HepG2 (cell line): ENCODE data around the gene PTPN18. TPM values are rescaled to one million over a fixed set of nuclear protein-coding genes. Genes with fewer than 3 reads are reported as not detected.

ENCODE experiments used
- ATAC-seq: fragments of 200-7000 bp; cut with Tn5 transposase; 3 replicates; pipeline ENCODE4 v1.9.1; 2020; ENCODE audit warnings: mild to moderate bottlenecking, moderate library complexity
- Bru-seq: library from RNA; stranded (reverse); fragments of 400-500 nt; gene quantifications from one replicate; lab custom pipeline; 2021; lab: Mats Ljungman, UMichigan
- BruChase-seq, 2 experiments: library from RNA; stranded (reverse); fragments of 400-500 nt; gene quantifications; one replicate each; lab custom pipeline; 2021; lab: Mats Ljungman, UMichigan
- BruUV-seq: library from RNA; stranded (reverse); fragments of 400-500 nt; replicated peaks from 2 replicates; lab custom pipeline; 2021; lab: Mats Ljungman, UMichigan
- CTCF ChIA-PET: fragments of 300-600 bp; formaldehyde crosslinking; extraction: SDS; loops from one replicate; lab custom pipeline; 2021; ENCODE audit warnings: low total read pairs, inconsistent platforms, low intra/inter-chr PET ratio; lab: Yijun Ruan, JAX
- POLR2A ChIA-PET: fragments of 350-600 bp; sonication (Branson Sonifier 250); formaldehyde crosslinking; loops from one replicate; lab custom pipeline; 2020; ENCODE audit warnings: antibody characterized with exemption, inconsistent platforms; lab: Yijun Ruan, JAX
- DNase-seq: peaks from one replicate; pipeline ENCODE4 v3.0.0-alpha.2; 2015; ENCODE audit warnings: low spot score
- FAIRE-seq: peaks from 3 replicates; lab custom pipeline; 2011; peaks lifted over from hg19 to GRCh38; lab: Jason Lieb, UNC
- H2AFZ ChIP-seq: one replicate; pipeline ENCODE4 v1.6.1; 2011; ENCODE audit warnings: low read length, inconsistent platforms
- H3K27ac ChIP-seq: fragments of 300-600 bp; 3 replicates; pipeline ENCODE4 v1.8.0; 2011; ENCODE audit warnings: mixed run types, mild to moderate bottlenecking, mixed read lengths, low read length, inconsistent platforms; ENCODE audit not compliant: insufficient read depth; ENCODE audit errors: extremely low read length
- H3K27me3 ChIP-seq, 2 experiments: fragments of 200-600 bp in 1 of 2; 2 replicates in 1 of 2; 3 replicates in 1 of 2; pipeline versions ENCODE4 v1.6.0 to v1.8.0; 2011; ENCODE audit warnings: low read length in 2 of 2, mild to moderate bottlenecking in 2 of 2, moderate library complexity in 2 of 2, inconsistent platforms in 1 of 2; ENCODE audit not compliant: insufficient read depth in 2 of 2, control insufficient read depth in 1 of 2
- H3K36me3 ChIP-seq, 2 experiments: fragments of 200-600 bp in 1 of 2; replicated peaks in 1 of 2; 2 replicates in 1 of 2; 3 replicates in 1 of 2; pipeline versions ENCODE4 v1.5.1 to v1.8.0; 2011; ENCODE audit warnings: low read length in 2 of 2, inconsistent platforms in 1 of 2; ENCODE audit not compliant: insufficient read depth in 2 of 2, control insufficient read depth in 1 of 2
- H3K4me1 ChIP-seq: 2 replicates; pipeline ENCODE4 v1.5.1; 2012; ENCODE audit warnings: low read length, inconsistent platforms; ENCODE audit not compliant: insufficient read depth
- H3K4me2 ChIP-seq: 2 replicates; pipeline ENCODE4 v1.6.0; 2011; ENCODE audit warnings: low read depth, low read length, inconsistent platforms
- H3K4me3 ChIP-seq, 3 experiments: fragments of 200-600 bp in 1 of 3; sonication (generic), shearing (Covaris generic) in 1 of 3; replicated peaks in 1 of 3; 2 replicates each; pipeline ENCODE4 v1.5.1; 2011 to 2016; ENCODE audit warnings: low read length in 3 of 3, inconsistent platforms in 2 of 3, low read depth in 2 of 3, mild to moderate bottlenecking in 2 of 3, control low read depth in 1 of 3, mixed read lengths in 1 of 3; ENCODE audit not compliant: insufficient read depth in 1 of 3
- H3K79me2 ChIP-seq: one replicate; pipeline ENCODE4 v1.6.1; 2011; ENCODE audit warnings: low read length, inconsistent platforms; ENCODE audit not compliant: insufficient read depth
- H3K9ac ChIP-seq: 2 replicates; pipeline ENCODE4 v1.6.0; 2011; ENCODE audit warnings: mild to moderate bottlenecking, low read depth, low read length, inconsistent platforms; ENCODE audit not compliant: insufficient read depth
- H3K9me3 ChIP-seq: 2 replicates; pipeline ENCODE4 v1.5.1; 2012; ENCODE audit warnings: mild to moderate bottlenecking, low read length
- H4K20me1 ChIP-seq: 2 replicates; pipeline ENCODE4 v1.6.0; 2011; ENCODE audit warnings: inconsistent platforms, mild to moderate bottlenecking, low read length, moderate library complexity; ENCODE audit not compliant: insufficient read depth
- E2F5 ChIP-seq: sonication (generic); formaldehyde crosslinking; conservative IDR thresholded peaks from 2 replicates; pipeline ENCODE4 v1.4.0; 2020; ENCODE audit warnings: missing genetic modification reagents
- FOXJ3 ChIP-seq: sonication (generic); formaldehyde crosslinking; IDR thresholded peaks from 2 replicates; pipeline ENCODE4 v1.4.0; 2020; ENCODE audit warnings: missing genetic modification reagents, mild to moderate bottlenecking, borderline replicate concordance
- RELA ChIP-seq: sonication (generic); formaldehyde crosslinking; IDR thresholded peaks from 2 replicates; pipeline ENCODE4 v1.4.0; 2020; ENCODE audit warnings: missing genetic modification reagents
- SNAI1 ChIP-seq: sonication (generic); formaldehyde crosslinking; IDR thresholded peaks from 2 replicates; pipeline ENCODE4 v1.5.0; 2020; ENCODE audit warnings: mild to moderate bottlenecking, missing genetic modification reagents, borderline replicate concordance
- TARDBP ChIP-seq: sonication (generic); formaldehyde crosslinking; IDR thresholded peaks from 2 replicates; pipeline ENCODE4 v1.8.0; 2022; ENCODE audit warnings: mild to moderate bottlenecking, missing genetic modification reagents
- TFE3 ChIP-seq: IDR thresholded peaks from 2 replicates; pipeline ENCODE4 v1.6.1; 2016
- TOPORS ChIP-seq: sonication (generic); formaldehyde crosslinking; IDR thresholded peaks from 2 replicates; pipeline ENCODE4 v1.8.0; 2023; ENCODE audit warnings: mild to moderate bottlenecking, missing genetic modification reagents
- ZKSCAN1 ChIP-seq: fragments of 150-350 bp; IDR thresholded peaks from 2 replicates; pipeline ENCODE4 v1.6.1; 2014; ENCODE audit warnings: low read length
- ZNF468 ChIP-seq: sonication (generic); formaldehyde crosslinking; IDR thresholded peaks from 2 replicates; pipeline ENCODE4 v1.8.0; 2022; ENCODE audit warnings: mild to moderate bottlenecking, moderate library complexity, missing genetic modification reagents
- WGBS: methylation state at CpG from one replicate; pipeline ENCODE4 v1.1.6; 2017; ENCODE audit warnings: low lambda C conversion rate; 5-methylcytosine and 5-hydroxymethylcytosine counted together
- in situ Hi-C: cut with HindIII; loops from 2 replicates; pipeline ENCODE4 v1.10.0; 2017; ENCODE audit warnings: low pct_unique_long_range_greater_than_20kb; ENCODE audit not compliant: extremely low pct_ligation_motif_present
- intact Hi-C: fragments of 100-400 bp; cut with micrococcal nuclease; formaldehyde crosslinking; loops from one replicate; pipeline ENCODE4 v1.10.0; 2022; ENCODE audit not compliant: unreplicated experiment
- long read RNA-seq, 2 experiments: library from RNA in 1 of 2; library from polyadenylated mRNA in 1 of 2; stranded (forward) in 1 of 2; unstranded in 1 of 2; transcript quantifications; one replicate each; pipeline ENCODE4 v2.0.0, GENCODE V29; 2019 to 2022
- polyA minus RNA-seq, 3 experiments: library from RNA; depleted of rRNA, polyadenylated mRNA; stranded (reverse); fragments of >200 nt; gene quantifications; 2 replicates each; pipeline ENCODE4 v1.2.3, GENCODE V29; 2011; ENCODE audit warnings: low replicate concordance in 1 of 3
- polyA plus RNA-seq, 8 experiments: library from polyadenylated mRNA; depleted of rRNA in 3 of 8; stranded (reverse) in 7 of 8; unstranded in 1 of 8; fragments of >200 nt; fragmentation: Illumina TruSeq in 4 of 8; extraction: Trizol in 4 of 8; gene quantifications; 2 replicates each; pipeline versions ENCODE4 v1.2.1 to v1.2.3, GENCODE V29; 2011 to 2016; ENCODE audit warnings: low read depth in 4 of 8, missing spikeins in 1 of 8, mixed read lengths in 1 of 8; ENCODE audit not compliant: insufficient read depth in 1 of 8
- total RNA-seq, 5 experiments: library from RNA; depleted of rRNA; stranded (reverse); fragments of >200 nt; fragmentation: Illumina TruSeq; extraction: Trizol; gene quantifications; 2 replicates each; pipeline ENCODE4 v1.2.3, GENCODE V29; 2016; ENCODE audit warnings: low read depth in 1 of 5
- TF ChIP-seq, protein P1 (sequence below): sonication (generic); formaldehyde crosslinking; IDR thresholded peaks from 2 replicates; pipeline ENCODE4 v1.5.1; 2020; ENCODE audit warnings: missing genetic modification reagents, mild to moderate bottlenecking, borderline replicate concordance

The PTPN18 gene, protein sequence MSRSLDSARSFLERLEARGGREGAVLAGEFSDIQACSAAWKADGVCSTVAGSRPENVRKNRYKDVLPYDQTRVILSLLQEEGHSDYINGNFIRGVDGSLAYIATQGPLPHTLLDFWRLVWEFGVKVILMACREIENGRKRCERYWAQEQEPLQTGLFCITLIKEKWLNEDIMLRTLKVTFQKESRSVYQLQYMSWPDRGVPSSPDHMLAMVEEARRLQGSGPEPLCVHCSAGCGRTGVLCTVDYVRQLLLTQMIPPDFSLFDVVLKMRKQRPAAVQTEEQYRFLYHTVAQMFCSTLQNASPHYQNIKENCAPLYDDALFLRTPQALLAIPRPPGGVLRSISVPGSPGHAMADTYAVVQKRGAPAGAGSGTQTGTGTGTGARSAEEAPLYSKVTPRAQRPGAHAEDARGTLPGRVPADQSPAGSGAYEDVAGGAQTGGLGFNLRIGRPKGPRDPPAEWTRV
- 10.8 and 14.8 TPM in 2 replicates for total RNA-seq (2016; rRNA removed; fragmentation: Illumina TruSeq; extraction: Trizol)
- 8.0 and 13.0 TPM in 2 replicates for total RNA-seq (2016; cell fraction: cytosol; rRNA removed; fragmentation: Illumina TruSeq; extraction: Trizol; ENCODE audit: low read depth)
- total RNA-seq (2016; cell fraction: insoluble cytoplasmic fraction; rRNA removed; fragmentation: Illumina TruSeq; extraction: Trizol), result 7.6 and 15.8 TPM in 2 replicates
- total RNA-seq (2016; cell fraction: membrane; rRNA removed; fragmentation: Illumina TruSeq; extraction: Trizol), result 16.2 and 20.0 TPM in 2 replicates
- total RNA-seq (2016; cell fraction: nucleus; rRNA removed; fragmentation: Illumina TruSeq; extraction: Trizol), result 20.9 and 28.1 TPM in 2 replicates
- 39.5 and 39.6 TPM in 2 replicates for polyA plus RNA-seq (2011; rRNA removed)
- polyA plus RNA-seq (2011; cell fraction: cytosol; rRNA removed), result 19.5 and 25.1 TPM in 2 replicates
- 126 and 152 TPM in 2 replicates for polyA plus RNA-seq (2011; cell fraction: nucleus; rRNA removed)
- polyA plus RNA-seq (2012), result 18.3 and 19.5 TPM in 2 replicates
- polyA plus RNA-seq (2016; cell fraction: cytosol; fragmentation: Illumina TruSeq; extraction: Trizol; ENCODE audit: low read depth), result 10.6 and 15.8 TPM in 2 replicates
- polyA plus RNA-seq (2016; cell fraction: insoluble cytoplasmic fraction; fragmentation: Illumina TruSeq; extraction: Trizol; ENCODE audit: low read depth), result 14.2 and 24.0 TPM in 2 replicates
- 22.4 and 27.8 TPM in 2 replicates for polyA plus RNA-seq (2016; cell fraction: membrane; fragmentation: Illumina TruSeq; extraction: Trizol; ENCODE audit: low read depth)
- 91.6 and 101 TPM in 2 replicates for polyA plus RNA-seq (2016; cell fraction: nucleus; fragmentation: Illumina TruSeq; extraction: Trizol; ENCODE audit: insufficient read depth, low read depth)
- polyA minus RNA-seq (2011; rRNA and poly(A)+ RNA removed; ENCODE audit: low replicate concordance), result 47.1 and 49.5 TPM in 2 replicates
- 13.8 and 15.2 TPM in 2 replicates for polyA minus RNA-seq (2011; cell fraction: cytosol; rRNA and poly(A)+ RNA removed)
- 62.4 and 69.0 TPM in 2 replicates for polyA minus RNA-seq (2011; cell fraction: nucleus; rRNA and poly(A)+ RNA removed)
- percentile 58 among the genes with signal in this experiment for Bru-seq, nascent RNA
- BruChase-seq, experiment 1, labeled RNA remaining after a 6-hour chase, result percentile 63 among the genes with signal in this experiment
- BruChase-seq, experiment 2, labeled RNA remaining after a 2-hour chase, result percentile 63 among the genes with signal in this experiment
- long read RNA-seq, experiment 1, partial matches to known transcripts, result 0 of 1 reads
- long read RNA-seq, experiment 1, other reads (novel, unspliced or antisense), result 1 of 1 reads
- long read RNA-seq, experiment 2, transcript PTPN18-211 (3 exons, 1,394 nt), result major isoform, 7 of 45 reads
- long read RNA-seq, experiment 2, partial matches to known transcripts, result 10 of 45 reads
- long read RNA-seq, experiment 2, other reads (novel, unspliced or antisense), result 24 of 45 reads

DNA sequence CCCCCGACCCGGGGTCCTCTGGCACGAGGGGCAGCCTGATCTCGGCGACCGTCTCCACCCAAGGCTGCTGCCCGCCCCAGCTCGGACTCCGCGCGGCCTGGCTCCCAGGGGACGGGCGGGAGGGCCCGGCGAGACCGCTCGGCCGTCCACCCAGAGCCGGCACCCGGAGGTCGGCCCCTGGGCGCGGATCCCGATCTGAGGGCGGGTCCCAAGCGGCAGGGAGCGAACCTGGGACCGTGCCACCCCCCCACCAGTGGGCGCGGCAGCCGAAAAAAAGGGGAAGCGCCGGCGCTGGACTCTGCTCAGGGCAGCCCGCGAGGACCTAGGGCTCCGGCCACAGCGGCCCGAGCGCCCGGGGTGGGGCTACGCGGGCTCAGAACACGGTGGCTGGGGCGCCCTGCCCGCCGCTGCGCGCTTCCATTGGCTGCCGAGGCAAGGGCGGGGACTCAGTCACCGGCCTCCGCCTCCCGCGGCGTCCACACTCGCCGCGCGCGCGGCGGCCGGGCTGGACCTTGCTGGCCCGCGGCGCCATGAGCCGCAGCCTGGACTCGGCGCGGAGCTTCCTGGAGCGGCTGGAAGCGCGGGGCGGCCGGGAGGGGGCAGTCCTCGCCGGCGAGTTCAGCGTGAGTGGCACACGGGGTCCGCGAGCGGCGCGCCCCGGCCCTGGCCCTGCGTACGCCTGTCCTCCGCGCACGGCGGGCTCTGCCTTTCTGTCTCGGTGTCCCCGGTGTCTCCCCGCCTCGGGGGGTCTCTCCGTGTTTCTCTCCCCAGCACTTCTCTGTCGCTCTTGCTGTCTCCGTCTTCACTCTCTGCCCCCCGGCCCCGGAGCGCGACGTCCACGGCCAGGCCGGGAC is at the start of gene PTPN18:
PTPN18 (plus strand) TSS at position 479 of the 854 bp plus-strand sequence; CDS start at position 531, 52 bp downstream.
- FAIRE-seq (peak; percentile 8), ATAC-seq (peak; percentile 95), DNase-seq (peak; percentile 87)
- ChIA-PET POLR2A (interaction anchor here (1.0 to 5.7 kb wide), 8 partner anchors 9 to 174 kb away, joined by 3 to 120 read pairs (median 4); partner anchors contain the start of genes IMP4 and SMPD4), CTCF (no interaction called here)
- Histone ChIP-seq H3K36me3 (no peaks in the 10 kb centered on the region), H3K27ac (peak within 1 kb of the TSS; percentile 73), H3K4me1 (peaks cover 30% of the 10 kb centered on the region), H3K4me2 (peak within 1 kb of the TSS; percentile 92), H3K79me2 (peaks cover 6% of the 10 kb centered on the region), H4K20me1 (no peaks in the 10 kb centered on the region; the same call in 1 of the 2 replicates), H3K9ac (peak within 1 kb of the TSS; percentile 86), H3K4me3 (peak within 1 kb of the TSS; percentile 74 to 97 (median 94)), H3K9me3 (no peaks in the 10 kb centered on the region), H3K27me3 (no peaks in the 10 kb centered on the region; a peak in 1 of 5 replicates), H2AFZ (peak within 1 kb of the TSS; percentile 39)
- 0% methylated on average over 21 of the region's 107 CpGs for WGBS
- no TSS peak for BruUV-seq
- in situ Hi-C loops (no loop called here), intact Hi-C loops (loop anchor here (1.0 to 5.0 kb wide), 2 partner anchors 14 to 36 kb away; partner anchors contain the start of gene IMP4)
- no peak; the same call in 1 of the 2 replicates for TF ChIP-seq TFE3 (CRISPR knock-in tag)
- no peak for TF ChIP-seq SNAI1
- TF ChIP-seq E2F5 (CRISPR knock-in tag), result peak; percentile 62
- TF ChIP-seq, protein P1, sequence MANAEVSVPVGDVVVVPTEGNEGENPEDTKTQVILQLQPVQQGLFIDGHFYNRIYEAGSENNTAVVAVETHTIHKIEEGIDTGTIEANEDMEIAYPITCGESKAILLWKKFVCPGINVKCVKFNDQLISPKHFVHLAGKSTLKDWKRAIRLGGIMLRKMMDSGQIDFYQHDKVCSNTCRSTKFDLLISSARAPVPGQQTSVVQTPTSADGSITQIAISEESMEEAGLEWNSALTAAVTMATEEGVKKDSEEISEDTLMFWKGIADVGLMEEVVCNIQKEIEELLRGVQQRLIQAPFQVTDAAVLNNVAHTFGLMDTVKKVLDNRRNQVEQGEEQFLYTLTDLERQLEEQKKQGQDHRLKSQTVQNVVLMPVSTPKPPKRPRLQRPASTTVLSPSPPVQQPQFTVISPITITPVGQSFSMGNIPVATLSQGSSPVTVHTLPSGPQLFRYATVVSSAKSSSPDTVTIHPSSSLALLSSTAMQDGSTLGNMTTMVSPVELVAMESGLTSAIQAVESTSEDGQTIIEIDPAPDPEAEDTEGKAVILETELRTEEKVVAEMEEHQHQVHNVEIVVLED, result peak; percentile 68
- TF ChIP-seq RELA, result no peak; the same call in 1 of the 2 replicates
- TF ChIP-seq TARDBP (CRISPR knock-in tag), result peak; percentile 24; the same call in 1 of the 2 replicates
- no peak for TF ChIP-seq FOXJ3
- TF ChIP-seq ZNF468 (CRISPR knock-in tag), result no peak; the same call in 1 of the 2 replicates
- TF ChIP-seq ZKSCAN1, result no peak
- TF ChIP-seq TOPORS (CRISPR knock-in tag), result peak; percentile 58; the same call in 1 of the 2 replicates
